Hematopoietic multipotent progenitor cell treated with erythropoietin and hydrocortisone succinate and interleukin-3 and kit ligand, for 8 days (in vitro differentiated cells): ENCODE results near the gene COPS8.

Experiments
- DNase-seq: peaks from one replicate; pipeline ENCODE4 v3.0.0-alpha.2; 2015

The COPS8 gene

DNA sequence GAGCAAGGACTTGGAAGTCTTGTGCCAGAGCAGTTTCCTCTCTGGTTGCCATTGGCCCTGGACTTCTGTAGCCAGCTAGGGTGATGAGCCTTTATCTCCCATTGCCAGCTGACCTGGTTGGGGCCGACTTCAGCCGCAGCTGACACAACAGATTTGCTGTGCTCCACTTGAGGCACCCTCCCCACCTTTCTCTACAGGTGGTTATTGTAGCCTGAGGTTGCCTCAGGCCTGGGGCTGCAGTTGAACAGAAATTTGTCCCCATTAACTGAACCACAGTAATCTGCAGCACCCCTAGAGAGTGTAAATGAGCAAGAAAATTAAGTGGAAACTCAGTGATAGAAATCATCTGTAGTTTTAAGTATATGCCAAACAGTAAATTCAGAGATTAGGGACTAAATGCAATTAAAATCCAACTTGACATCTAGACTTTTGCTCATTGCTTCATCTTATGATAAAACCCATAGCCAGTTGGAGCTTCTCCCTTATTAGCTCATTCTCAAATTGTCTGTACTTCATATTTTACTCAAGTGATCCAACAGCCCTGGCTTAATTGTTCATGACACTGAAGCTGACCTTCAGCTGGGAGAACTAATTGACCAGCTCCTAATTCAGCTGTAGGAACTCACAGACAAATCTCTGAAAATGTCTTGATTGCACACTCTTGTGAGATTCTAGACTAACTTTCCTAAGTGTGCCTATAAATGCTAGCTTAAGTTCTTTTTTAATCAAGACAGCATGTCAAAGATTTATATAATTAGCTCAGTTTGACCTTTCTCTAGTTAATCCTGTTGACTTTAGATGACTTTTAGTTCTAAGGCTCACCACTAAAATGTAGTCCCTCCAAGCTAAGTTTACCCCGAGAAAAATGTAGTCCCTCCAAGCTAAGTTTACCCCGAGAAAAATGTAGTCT lies 48.9 kb downstream of the COPS8 start:
- DNase-seq: no peak

GRCh38 chr2:237136824-237137223 lies 51.1 kb downstream of the COPS8 start:
- DNase-seq: no peak

- DNase-seq: no peak
Measured at GRCh38 chr2:237137626-237138323, 52.1 kb downstream of the COPS8 start.

DNA sequence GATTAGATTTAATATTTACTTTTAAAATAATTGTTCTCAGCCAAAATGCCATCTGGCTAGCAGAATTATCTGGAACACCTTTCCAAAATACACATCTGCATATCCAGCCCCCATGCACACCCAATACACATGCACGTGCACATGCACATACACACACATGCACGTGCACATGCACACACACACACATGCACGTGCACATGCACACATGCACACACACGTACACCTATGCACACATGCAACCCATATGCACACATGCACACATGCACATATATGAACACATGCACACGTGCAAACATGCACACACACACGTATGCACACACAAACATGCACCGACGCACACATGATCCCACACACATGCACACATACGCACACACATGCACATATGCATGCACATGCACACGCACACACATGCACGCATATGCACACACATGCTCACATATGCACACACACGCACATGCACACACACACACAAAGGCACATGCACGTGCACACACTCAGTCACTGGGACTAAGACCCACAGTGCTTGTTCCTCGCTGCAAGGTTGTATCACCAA lies 53.5 kb downstream of the COPS8 start:
- no peak for DNase-seq

GRCh38 chr2:237140689-237141285 lies 55.1 kb downstream of the COPS8 start:
- DNase-seq: no peak

- DNase-seq: no peak
Measured at GRCh38 chr2:237141571-237142051, 55.9 kb downstream of the COPS8 start.

DNA sequence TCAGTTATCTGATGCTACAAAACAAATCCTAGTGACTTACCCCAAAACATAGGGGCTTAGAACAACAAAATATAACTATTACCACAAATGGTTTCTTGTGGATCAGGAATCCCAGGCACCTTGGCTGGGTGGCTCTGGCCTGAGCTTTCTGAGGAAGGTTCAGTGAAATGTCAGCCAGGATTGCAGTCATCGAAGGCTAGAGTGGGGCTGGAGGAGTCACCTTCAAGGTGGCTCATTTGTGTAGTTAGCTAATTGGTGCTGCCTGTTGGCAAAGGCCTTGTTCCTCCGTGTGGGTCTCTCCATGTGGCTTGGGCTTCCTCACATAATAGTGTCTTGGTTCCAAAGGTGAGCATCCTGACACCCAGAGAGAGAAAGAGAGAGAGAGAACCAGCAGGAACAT lies 57.4 kb downstream of the COPS8 start:
- DNase-seq: no peak

DNA sequence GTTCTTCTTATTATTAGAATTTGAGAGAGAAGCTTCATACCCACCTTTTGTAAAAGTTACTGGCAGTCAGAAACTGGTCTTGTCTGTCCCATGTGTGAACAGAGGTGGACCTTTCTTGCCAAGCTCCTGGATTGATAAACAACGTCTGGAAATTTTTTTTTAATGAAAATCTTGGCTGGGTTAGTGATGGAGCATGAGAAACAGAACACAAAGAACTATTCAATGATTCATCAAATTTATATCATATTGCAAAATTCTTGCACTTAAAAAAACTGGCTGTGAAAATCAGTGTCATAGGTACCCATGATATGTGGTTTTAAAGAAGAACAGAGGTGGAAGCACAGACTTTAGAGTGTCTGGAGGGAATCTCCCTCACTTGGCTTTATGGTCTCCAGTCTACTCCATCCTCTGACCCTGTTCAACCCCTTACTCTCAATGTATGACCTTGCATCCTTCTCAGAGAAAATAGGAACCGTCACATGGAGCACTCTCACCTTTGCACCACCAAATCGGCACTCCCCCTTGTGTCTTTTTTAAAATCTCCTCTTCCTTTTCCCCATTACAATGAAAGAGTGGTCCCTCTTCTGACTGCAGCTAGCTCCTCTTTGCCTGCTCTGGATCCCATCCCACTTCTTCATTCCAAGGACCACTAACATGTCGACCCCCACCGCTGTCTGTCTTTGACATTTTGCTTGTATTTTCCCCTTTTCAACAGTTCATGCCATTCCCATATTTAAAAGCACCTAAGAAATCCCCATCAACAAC lies 58.2 kb downstream of the COPS8 start:
- DNase-seq: no peak

DNA sequence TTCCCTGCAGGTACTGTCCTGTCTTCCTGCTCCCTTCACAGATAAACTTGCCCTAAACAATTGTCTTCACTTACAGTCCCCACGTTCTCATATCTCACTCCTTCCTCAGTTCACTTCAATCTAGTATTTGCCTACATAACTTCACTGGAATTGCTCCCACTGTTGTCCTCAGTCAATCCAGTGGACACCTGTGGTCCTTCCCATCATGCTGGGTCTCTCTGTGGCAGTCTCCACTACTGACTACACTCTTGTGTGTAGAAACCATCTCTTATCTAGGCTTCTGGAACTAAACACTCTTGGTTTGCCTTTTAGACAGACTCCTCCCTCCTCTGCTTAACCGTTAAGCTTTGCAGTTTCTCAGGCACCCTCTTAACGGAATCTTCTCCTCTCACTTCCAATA lies 58.8 kb downstream of the COPS8 start:
- DNase-seq: no peak

GRCh38 chr2:237147317-237147716 lies 61.6 kb downstream of the COPS8 start:
- no peak for DNase-seq

DNA sequence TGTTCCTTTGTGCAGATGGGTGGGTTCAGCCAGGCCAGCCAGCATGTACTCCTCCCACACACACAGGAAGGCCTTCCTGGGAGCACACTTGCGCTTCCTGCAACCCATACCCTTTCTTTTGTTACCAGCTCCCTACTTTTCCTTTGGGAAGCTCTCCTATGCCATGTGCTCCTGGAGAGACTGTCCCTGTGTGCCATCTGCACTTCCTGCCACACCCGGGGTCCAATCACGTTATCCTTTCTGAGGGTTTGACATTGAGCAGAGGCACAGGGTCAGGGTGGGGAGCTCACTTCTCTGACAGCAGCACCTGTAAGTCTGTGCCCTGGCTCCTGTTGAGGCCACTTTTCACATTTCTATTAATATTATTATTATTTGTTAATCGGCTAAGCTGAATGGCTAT lies 62.9 kb downstream of the COPS8 start:
- no peak for DNase-seq

DNA sequence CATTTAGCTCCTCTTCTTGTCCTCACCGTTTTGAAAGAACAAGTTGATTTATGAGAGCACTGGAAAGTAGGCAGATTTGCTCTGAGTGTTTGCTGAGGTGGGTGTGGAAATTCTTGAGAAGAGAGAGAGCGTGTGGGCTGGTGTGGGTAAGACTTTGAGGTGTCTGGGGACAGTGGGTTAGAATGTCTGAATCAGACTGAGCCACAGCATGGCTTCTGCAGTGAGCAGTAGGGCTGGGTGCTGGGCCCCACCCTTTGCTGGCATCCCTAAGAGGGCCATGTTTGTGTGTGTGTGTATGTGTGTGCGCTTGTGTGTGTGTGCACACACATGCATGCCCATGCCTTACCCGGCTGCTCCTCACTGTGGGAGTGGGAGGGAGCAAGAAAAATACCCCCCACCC lies 63.7 kb downstream of the COPS8 start:
- DNase-seq: no peak
